EH (cell line): ENCODE results near the gene LTBP3.

Experiments
- DNase-seq: peaks from one replicate; pipeline ENCODE4 v3.0.0-alpha.2; 2015; ENCODE audit warnings: low read depth

Gene LTBP3

GRCh38 chr11:65492637-65493366 lies 65.4 kb downstream of the LTBP3 start:
- DNase-seq, result peak; percentile 96

GRCh38 chr11:65492387-65492636 lies 65.8 kb downstream of the LTBP3 start:
- DNase-seq, result no peak

GRCh38 chr11:65491614-65492386 lies 66.4 kb downstream of the LTBP3 start:
- DNase-seq, result peak; percentile 98

GRCh38 chr11:65491163-65491465 lies 67.0 kb downstream of the LTBP3 start:
- peak; percentile 54 for DNase-seq

GRCh38 chr11:65489706-65490320 lies 68.3 kb downstream of the LTBP3 start:
- peak; percentile 91 for DNase-seq

- DNase-seq, result peak; percentile 100
Measured at GRCh38 chr11:65489035-65489705, 69.0 kb downstream of the LTBP3 start.
